PFSK-1 (cell line): Measurements from ENCODE around the gene IGSF5.

ENCODE experiments used
- SIN3A ChIP-seq: IDR thresholded peaks from 2 replicates; pipeline ENCODE4 v1.6.1; 2012; ENCODE audit warnings: mild to moderate bottlenecking, low read length, moderate library complexity, borderline replicate concordance; ENCODE audit not compliant: insufficient read depth
- TAF1 ChIP-seq: IDR thresholded peaks from 2 replicates; pipeline ENCODE4 v1.6.1; 2012; ENCODE audit warnings: low read length, control low read depth, borderline replicate concordance; ENCODE audit not compliant: insufficient read depth
- TF ChIP-seq, protein P1 (sequence below), 2 experiments: IDR thresholded peaks; 2 replicates each; pipeline versions ENCODE4 v1.6.1 to v1.8.0; 2011 to 2012; ENCODE audit warnings: low read depth in 2 of 2, low read length in 2 of 2, control low read depth in 1 of 2, inconsistent platforms in 1 of 2, mild to moderate bottlenecking in 1 of 2, moderate library complexity in 1 of 2; ENCODE audit not compliant: insufficient read depth in 1 of 2

DNA sequence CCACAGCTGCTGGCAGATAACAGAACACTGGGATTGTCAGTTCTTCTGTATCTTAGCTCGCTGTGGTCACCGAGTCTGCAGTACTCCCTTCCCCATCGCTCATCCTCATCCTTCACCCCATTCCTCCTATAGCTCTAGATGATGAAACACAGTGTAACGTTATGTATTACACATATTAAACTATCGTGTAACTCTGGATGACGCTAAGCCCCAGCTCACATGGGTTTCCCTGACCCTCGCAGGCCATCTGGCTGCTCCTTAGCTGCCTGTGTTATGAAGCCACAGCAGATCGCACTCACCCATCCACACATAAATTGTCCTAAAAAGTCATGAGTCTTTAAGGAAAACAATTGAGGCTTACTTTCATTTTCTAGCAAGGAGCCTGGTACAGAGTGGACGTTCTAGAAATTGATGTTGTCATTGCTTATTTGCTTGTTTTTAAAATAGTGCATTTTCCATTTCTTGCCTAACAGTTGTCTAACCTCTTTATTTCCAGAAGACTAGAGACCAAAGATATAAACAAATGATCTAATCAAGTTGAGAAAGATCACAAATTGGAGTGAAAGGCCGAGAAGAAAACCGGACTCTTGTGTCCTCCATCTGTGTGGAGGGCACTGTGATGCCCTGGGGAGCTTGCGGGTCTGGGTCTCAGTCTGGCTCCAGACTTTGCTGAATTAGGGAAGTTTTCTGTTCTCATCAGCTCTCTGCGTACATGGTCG, 97.9 kb downstream of the IGSF5 start:
- TF ChIP-seq TAF1 (no peak), SIN3A (no peak)
- TF ChIP-seq, protein P1, sequence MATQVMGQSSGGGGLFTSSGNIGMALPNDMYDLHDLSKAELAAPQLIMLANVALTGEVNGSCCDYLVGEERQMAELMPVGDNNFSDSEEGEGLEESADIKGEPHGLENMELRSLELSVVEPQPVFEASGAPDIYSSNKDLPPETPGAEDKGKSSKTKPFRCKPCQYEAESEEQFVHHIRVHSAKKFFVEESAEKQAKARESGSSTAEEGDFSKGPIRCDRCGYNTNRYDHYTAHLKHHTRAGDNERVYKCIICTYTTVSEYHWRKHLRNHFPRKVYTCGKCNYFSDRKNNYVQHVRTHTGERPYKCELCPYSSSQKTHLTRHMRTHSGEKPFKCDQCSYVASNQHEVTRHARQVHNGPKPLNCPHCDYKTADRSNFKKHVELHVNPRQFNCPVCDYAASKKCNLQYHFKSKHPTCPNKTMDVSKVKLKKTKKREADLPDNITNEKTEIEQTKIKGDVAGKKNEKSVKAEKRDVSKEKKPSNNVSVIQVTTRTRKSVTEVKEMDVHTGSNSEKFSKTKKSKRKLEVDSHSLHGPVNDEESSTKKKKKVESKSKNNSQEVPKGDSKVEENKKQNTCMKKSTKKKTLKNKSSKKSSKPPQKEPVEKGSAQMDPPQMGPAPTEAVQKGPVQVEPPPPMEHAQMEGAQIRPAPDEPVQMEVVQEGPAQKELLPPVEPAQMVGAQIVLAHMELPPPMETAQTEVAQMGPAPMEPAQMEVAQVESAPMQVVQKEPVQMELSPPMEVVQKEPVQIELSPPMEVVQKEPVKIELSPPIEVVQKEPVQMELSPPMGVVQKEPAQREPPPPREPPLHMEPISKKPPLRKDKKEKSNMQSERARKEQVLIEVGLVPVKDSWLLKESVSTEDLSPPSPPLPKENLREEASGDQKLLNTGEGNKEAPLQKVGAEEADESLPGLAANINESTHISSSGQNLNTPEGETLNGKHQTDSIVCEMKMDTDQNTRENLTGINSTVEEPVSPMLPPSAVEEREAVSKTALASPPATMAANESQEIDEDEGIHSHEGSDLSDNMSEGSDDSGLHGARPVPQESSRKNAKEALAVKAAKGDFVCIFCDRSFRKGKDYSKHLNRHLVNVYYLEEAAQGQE (IDR thresholded peaks at IDR 0.05; ENCODE audit: insufficient read depth in 1 of 2, low read depth in 2 of 2, low read length in 2 of 2) = no peak
